Measurements from ENCODE around the gene DYDC2. TPM values are rescaled to one million over a fixed set of nuclear protein-coding genes. Genes with fewer than 3 reads are reported as not detected.

Gene DYDC2
- total RNA-seq, 1 experiment from 2014 or later, result 2.8 TPM

- no peak overlapping the region for H3K4me3 Mint-ChIP-seq
- H3K9me3 Mint-ChIP-seq, result no peaks in the 10 kb centered on the region
- H3K4me1 ChIP-seq (ENCODE audit: insufficient read depth, low read length), result no peaks in the 10 kb centered on the region; the same call in 1 of the 2 replicates
- H2BK15ac ChIP-seq (ENCODE audit: low read depth, low read length), result no peak overlapping the region
- H2BK12ac ChIP-seq (ENCODE audit: insufficient read length, low read depth, low read length), result no peak overlapping the region
- peaks cover 61 to 73% of the 10 kb centered on the region in 2 experiments for H3K4me1 Mint-ChIP-seq
- no peaks in the 10 kb centered on the region for H3K9me3 ChIP-seq (ENCODE audit: control insufficient read depth, low read depth, low read length)
- H3K36me3 Mint-ChIP-seq (ENCODE audit: insufficient read depth in 1 of 3, low read depth in 3 of 3), result peaks cover 2 to 15% (median 3%) of the 10 kb centered on the region in 3 experiments; a peak in 5 of 7 replicates
- H2BK20ac ChIP-seq (ENCODE audit: low read depth, low read length, poor library complexity, severe bottlenecking), result no peak overlapping the region
- TF ChIP-seq CTCF (conservative IDR thresholded peaks at IDR 0.05), result no peak
- H3T11ph ChIP-seq (ENCODE audit: low read length), result no peak overlapping the region
- peaks cover 21% of the 10 kb centered on the region for H3K27me3 Mint-ChIP-seq (ENCODE audit: low read depth)
- no peak overlapping the region for H3K27ac Mint-ChIP-seq
- H3K27me3 ChIP-seq (ENCODE audit: insufficient read depth, low read length), result no peaks in the 10 kb centered on the region; the same call in 1 of the 2 replicates
- H2AK5ac ChIP-seq (ENCODE audit: insufficient read length, low read length), result no peak overlapping the region
- no peak overlapping the region for H2BK120ac ChIP-seq (ENCODE audit: low read depth, low read length, poor library complexity, severe bottlenecking)
- no peak overlapping the region for H2AFZ ChIP-seq (ENCODE audit: low read length)
- H4K20me1 ChIP-seq (ENCODE audit: control insufficient read depth, insufficient read depth, insufficient read length), result no peaks in the 10 kb centered on the region
- no peak overlapping the region for H3K56ac ChIP-seq (ENCODE audit: insufficient read length, low read depth, low read length)
- no peak overlapping the region for H3K9ac ChIP-seq (ENCODE audit: extremely low read depth, insufficient read length, low read length)
- H4K91ac ChIP-seq (ENCODE audit: insufficient read length, low read depth, low read length), result no peak overlapping the region
- H2BK5ac ChIP-seq (ENCODE audit: insufficient read length, low read length), result no peak overlapping the region
- H3K18ac ChIP-seq (ENCODE audit: insufficient read length, low read depth, low read length), result no peak overlapping the region
- H3K4ac ChIP-seq (ENCODE audit: low read depth, low read length), result no peak overlapping the region
- no peak overlapping the region for H3K14ac ChIP-seq (ENCODE audit: insufficient read depth, low read length)
- H4K5ac ChIP-seq (ENCODE audit: insufficient read length, low read depth, low read length), result no peak overlapping the region
- no peak overlapping the region for H3K4me2 ChIP-seq (ENCODE audit: insufficient read depth, insufficient read length, low read length)
- H3K27ac ChIP-seq (ENCODE audit: insufficient read length, low read depth, low read length), result no peak overlapping the region
- H3K79me2 ChIP-seq (ENCODE audit: insufficient read depth, low read length), result peaks cover 5% of the 10 kb centered on the region; the same call in 1 of the 2 replicates
- H3K79me1 ChIP-seq (ENCODE audit: insufficient read depth, low read depth, low read length, poor library complexity, severe bottlenecking), result no peaks in the 10 kb centered on the region
- H3K23me2 ChIP-seq (ENCODE audit: insufficient read length, low read depth, low read length, poor library complexity, severe bottlenecking), result peaks cover under 1% of the 10 kb centered on the region
- no peak for DNase-seq
- no peak overlapping the region for H3K23ac ChIP-seq (ENCODE audit: insufficient read length, low read depth, low read length)
- no peak overlapping the region for H4K8ac ChIP-seq (replicated peaks; ENCODE audit: insufficient read length, low read depth, low read length)
- no CpG with 5 or more reads among the region's 7 CpGs for WGBS (ENCODE audit: extremely low coverage, insufficient read length, low lambda C conversion rate)
Observed at GRCh38 chr10:80414142-80414895, 57.7 kb downstream of the DYDC2 start.
